MM.1S (cell line): Measurements from ENCODE around the gene APOL3.

Source experiments
- DNase-seq: peaks from one replicate; pipeline ENCODE4 v3.0.0-alpha.2; 2015
- H2AFZ ChIP-seq: fragments of 300-600 bp; sonication (generic); 2 replicates; pipeline ENCODE4 v1.6.0; 2016; ENCODE audit warnings: antibody characterized with exemption, low read length
- H3F3A ChIP-seq: fragments of 300-600 bp; sonication (generic); 2 replicates; pipeline ENCODE4 v1.6.1; 2016; ENCODE audit warnings: mild to moderate bottlenecking, antibody characterized with exemption, low read length, moderate library complexity, mixed read lengths; ENCODE audit not compliant: insufficient read depth
- H3K27ac ChIP-seq: fragments of 300-600 bp; sonication (generic); 2 replicates; pipeline ENCODE4 v1.5.1; 2016; ENCODE audit warnings: mild to moderate bottlenecking, low read length
- H3K27me3 ChIP-seq: fragments of 300-600 bp; sonication (generic); replicated peaks from 2 replicates; pipeline ENCODE4 v1.6.0; 2016; ENCODE audit warnings: low read length; ENCODE audit not compliant: insufficient read depth
- H3K36me3 ChIP-seq: fragments of 300-600 bp; sonication (generic); replicated peaks from 2 replicates; pipeline ENCODE4 v1.6.1; 2016; ENCODE audit warnings: mild to moderate bottlenecking, low read length, mixed read lengths; ENCODE audit not compliant: insufficient read depth
- H3K4me1 ChIP-seq: fragments of 300-600 bp; sonication (generic); 2 replicates; pipeline ENCODE4 v1.6.1; 2016; ENCODE audit warnings: low read length, mixed read lengths
- H3K4me2 ChIP-seq: fragments of 300-600 bp; sonication (generic); 2 replicates; pipeline ENCODE4 v1.6.0; 2016; ENCODE audit warnings: low read depth, low read length
- H3K4me3 ChIP-seq: fragments of 300-600 bp; sonication (generic); 2 replicates; pipeline ENCODE4 v1.5.1; 2016; ENCODE audit warnings: low read length, mixed read lengths
- H3K79me2 ChIP-seq: fragments of 300-600 bp; sonication (generic); 2 replicates; pipeline ENCODE4 v1.6.1; 2016; ENCODE audit warnings: mixed run types, low read length, mixed read lengths
- H3K9ac ChIP-seq: fragments of 300-600 bp; sonication (generic); 2 replicates; pipeline ENCODE4 v1.6.1; 2016; ENCODE audit warnings: low read length, mixed read lengths
- H3K9me2 ChIP-seq: fragments of 300-600 bp; sonication (generic); replicated peaks from 2 replicates; pipeline ENCODE4 v1.6.1; 2016; ENCODE audit warnings: mild to moderate bottlenecking, low read length, mixed read lengths; ENCODE audit not compliant: insufficient read depth
- H3K9me3 ChIP-seq: fragments of 300-600 bp; sonication (generic); replicated peaks from 2 replicates; pipeline ENCODE4 v1.6.1; 2016; ENCODE audit warnings: mild to moderate bottlenecking, low read length, mixed read lengths; ENCODE audit not compliant: insufficient read depth
- H4K20me1 ChIP-seq: fragments of 300-600 bp; sonication (generic); 2 replicates; pipeline ENCODE4 v1.6.1; 2016; ENCODE audit warnings: mild to moderate bottlenecking, low read length, moderate library complexity, mixed read lengths; ENCODE audit not compliant: insufficient read depth
- CTCF ChIP-seq: fragments of 300-600 bp; sonication (generic); IDR thresholded peaks from 2 replicates; pipeline ENCODE4 v1.5.1; 2016; ENCODE audit warnings: antibody characterized with exemption, low read length, mixed read lengths
- EZH2 ChIP-seq: fragments of 300-600 bp; sonication (generic); optimal IDR thresholded peaks from 2 replicates; pipeline ENCODE3; 2017; ENCODE audit warnings: low read depth, mild to moderate bottlenecking, antibody characterized with exemption, low read length, mixed read lengths
- EZH2phosphoT487 ChIP-seq: fragments of 300-600 bp; sonication (generic); IDR thresholded peaks from 2 replicates; pipeline ENCODE4 v1.6.1; 2018; ENCODE audit warnings: antibody characterized with exemption, low read length

Gene APOL3

GRCh38 chr22:36111316-36111715 is 49.2 kb downstream of the APOL3 start:
- Histone ChIP-seq H3K9me2 (no peaks in the 10 kb centered on the region), H3K4me2 (no peak overlapping the region), H4K20me1 (no peaks in the 10 kb centered on the region), H3F3A (no peaks in the 10 kb centered on the region), H3K27me3 (no peaks in the 10 kb centered on the region), H3K9ac (no peak overlapping the region), H3K9me3 (no peaks in the 10 kb centered on the region), H3K36me3 (no peaks in the 10 kb centered on the region), H3K27ac (no peak overlapping the region), H3K4me3 (no peak overlapping the region), H3K4me1 (no peaks in the 10 kb centered on the region), H2AFZ (no peak overlapping the region), H3K79me2 (no peaks in the 10 kb centered on the region)
- TF ChIP-seq EZH2 = no peak
- no peak for TF ChIP-seq CTCF
- no peak for TF ChIP-seq EZH2phosphoT487
- DNase-seq = no peak

- Histone ChIP-seq H3K79me2 (no peaks in the 10 kb centered on the region), H3K36me3 (no peaks in the 10 kb centered on the region), H3K4me3 (no peak overlapping the region), H3F3A (no peaks in the 10 kb centered on the region), H3K9ac (no peak overlapping the region), H3K9me2 (no peaks in the 10 kb centered on the region), H3K4me1 (no peaks in the 10 kb centered on the region), H4K20me1 (no peaks in the 10 kb centered on the region), H3K4me2 (no peak overlapping the region), H3K9me3 (no peaks in the 10 kb centered on the region), H3K27me3 (no peaks in the 10 kb centered on the region), H2AFZ (no peak overlapping the region), H3K27ac (no peak overlapping the region)
- no peak for TF ChIP-seq EZH2phosphoT487
- no peak for TF ChIP-seq EZH2
- no peak for TF ChIP-seq CTCF
- no peak for DNase-seq
These were observed 50.2 kb downstream of the APOL3 start for GRCh38 chr22:36110306-36110881.

GRCh38 chr22:36107436-36107835 is 53.1 kb downstream of the APOL3 start:
- DNase-seq = no peak
- Histone ChIP-seq H3K4me2 (no peak overlapping the region), H3K27me3 (no peaks in the 10 kb centered on the region), H3K79me2 (no peaks in the 10 kb centered on the region), H3K36me3 (no peaks in the 10 kb centered on the region), H3K27ac (no peak overlapping the region), H3K9ac (no peak overlapping the region), H3K9me3 (no peaks in the 10 kb centered on the region), H3K4me3 (no peak overlapping the region), H4K20me1 (no peaks in the 10 kb centered on the region), H3F3A (no peaks in the 10 kb centered on the region), H2AFZ (no peak overlapping the region), H3K9me2 (no peaks in the 10 kb centered on the region), H3K4me1 (no peaks in the 10 kb centered on the region)
- no peak for TF ChIP-seq EZH2phosphoT487
- no peak for TF ChIP-seq CTCF
- no peak for TF ChIP-seq EZH2
